ENCODE results near the gene SLF1.
"Not testable (repeated sequence)": the region's sequence is repeated elsewhere in the genome, so short reads cannot be mapped to it uniquely, and the experiment has no call there.

The SLF1 gene

GRCh38 chr5:94618493-94619328 is at the start of gene SLF1, which contains the start of gene KIAA0825:
Gene SLF1 (plus strand): TSS chr5:94618669. CDS start chr5:94628811, 10,142 bp downstream.
Gene KIAA0825 (minus strand): TSS chr5:94618604. CDS start chr5:94537126, 81,478 bp downstream.
- DNase-seq (ENCODE audit: low read depth in 2 of 2): peak; percentile 77 to 82

GRCh38 chr5:94571415-94571814 is 47.1 kb upstream of the SLF1 start:
- DNase-seq (ENCODE audit: low read depth in 2 of 2): no peak

GRCh38 chr5:94573349-94573748 is 45.1 kb upstream of the SLF1 start:
- DNase-seq (ENCODE audit: low read depth in 2 of 2): not testable (repeated sequence)

GRCh38 chr5:94575196-94575595 is 43.3 kb upstream of the SLF1 start:
- no peak for DNase-seq (ENCODE audit: low read depth in 2 of 2)

GRCh38 chr5:94577466-94578245 is 40.8 kb upstream of the SLF1 start:
- no peak for DNase-seq (ENCODE audit: low read depth in 2 of 2)

GRCh38 chr5:94595281-94595840 is 23.1 kb upstream of the SLF1 start:
- no peak for DNase-seq (ENCODE audit: low read depth in 2 of 2)

GRCh38 chr5:94613583-94613982 is 4.9 kb upstream of the SLF1 start:
- DNase-seq (ENCODE audit: low read depth in 2 of 2): no peak

GRCh38 chr5:94614156-94614805 is 4.2 kb upstream of the SLF1 start:
- DNase-seq (ENCODE audit: low read depth in 2 of 2): no peak

- no peak for DNase-seq (ENCODE audit: low read depth in 2 of 2)
These were observed 2.6 kb upstream of the SLF1 start for GRCh38 chr5:94615862-94616261.

GRCh38 chr5:94618029-94618492 is 408 bp upstream of the SLF1 start:
- DNase-seq (ENCODE audit: low read depth in 2 of 2): no peak

GRCh38 chr5:94620256-94620655 is 1.8 kb downstream of the SLF1 start:
- DNase-seq (ENCODE audit: low read depth in 2 of 2): no peak

GRCh38 chr5:94621763-94622162 is 3.3 kb downstream of the SLF1 start:
- DNase-seq (ENCODE audit: low read depth in 2 of 2): no peak

GRCh38 chr5:94623011-94623410 is 4.5 kb downstream of the SLF1 start:
- no peak for DNase-seq (ENCODE audit: low read depth in 2 of 2)

GRCh38 chr5:94623877-94624276 is 5.4 kb downstream of the SLF1 start:
- no peak for DNase-seq (ENCODE audit: low read depth in 2 of 2)

GRCh38 chr5:94627191-94627590 is 8.7 kb downstream of the SLF1 start:
- no peak for DNase-seq (ENCODE audit: low read depth in 2 of 2)

- DNase-seq (ENCODE audit: low read depth in 2 of 2): no peak
These were observed 13.6 kb downstream of the SLF1 start for GRCh38 chr5:94632024-94632423.

GRCh38 chr5:94640176-94640575 is 21.7 kb downstream of the SLF1 start:
- DNase-seq (ENCODE audit: low read depth in 2 of 2): no peak

GRCh38 chr5:94645053-94645452 is 26.6 kb downstream of the SLF1 start:
- no peak for DNase-seq (ENCODE audit: low read depth in 2 of 2)

GRCh38 chr5:94646758-94647157 is 28.3 kb downstream of the SLF1 start:
- no peak for DNase-seq (ENCODE audit: low read depth in 2 of 2)

- no peak for DNase-seq (ENCODE audit: low read depth in 2 of 2)
These were observed 31.4 kb downstream of the SLF1 start for GRCh38 chr5:94649874-94650273.

GRCh38 chr5:94658272-94658671 is 39.8 kb downstream of the SLF1 start:
- DNase-seq (ENCODE audit: low read depth in 2 of 2): no peak

- no peak for DNase-seq (ENCODE audit: low read depth in 2 of 2)
These were observed 42.0 kb downstream of the SLF1 start for GRCh38 chr5:94660506-94660905.
